HepG2 (cell line): Measurements from ENCODE around the gene AMZ2. TPM values are rescaled to one million over a fixed set of nuclear protein-coding genes. Genes with fewer than 3 reads are reported as not detected.

Experiments used
- CREBL2 ChIP-seq: sonication (generic); formaldehyde crosslinking; IDR thresholded peaks from 2 replicates; pipeline ENCODE4 v1.8.1; 2023; ENCODE audit warnings: missing genetic modification reagents, mild to moderate bottlenecking, borderline replicate concordance
- EP300 ChIP-seq, 3 experiments: sonication (generic) in 1 of 3; formaldehyde crosslinking in 1 of 3; IDR thresholded peaks; 2 replicates each; pipeline versions ENCODE4 v1.5.1 to v1.6.1; 2011 to 2020; ENCODE audit warnings: low read depth in 2 of 3, low read length in 2 of 3, borderline replicate concordance in 1 of 3, improper control_type of control experiment in 1 of 3, mild to moderate bottlenecking in 1 of 3, missing genetic modification reagents in 1 of 3, moderate library complexity in 1 of 3
- GATA4 ChIP-seq: sonication (generic); IDR thresholded peaks from 2 replicates; pipeline ENCODE4 v1.6.1; 2016; ENCODE audit warnings: antibody characterized with exemption, low read depth, borderline replicate concordance
- HNRNPLL ChIP-seq: fragments of 200-400 bp; formaldehyde crosslinking; IDR thresholded peaks from 2 replicates; pipeline ENCODE4 v1.6.1; 2017; ENCODE audit warnings: mild to moderate bottlenecking, low read depth, low read length; ENCODE audit not compliant: poor library complexity, severe bottlenecking
- MIER3 ChIP-seq: IDR thresholded peaks from 2 replicates; pipeline ENCODE4 v1.6.1; 2016; ENCODE audit warnings: missing compliant biosample characterization, borderline replicate concordance
- MYC ChIP-seq: sonication (generic); formaldehyde crosslinking; IDR thresholded peaks from 2 replicates; pipeline ENCODE4 v1.9.0; 2021; ENCODE audit warnings: missing genetic modification reagents, borderline replicate concordance
- THYN1 ChIP-seq: sonication (generic); formaldehyde crosslinking; IDR thresholded peaks from 2 replicates; pipeline ENCODE4 v1.8.1; 2023; ENCODE audit warnings: low read depth, mild to moderate bottlenecking, moderate library complexity, missing genetic modification reagents, borderline replicate concordance
- XRCC5 ChIP-seq: fragments of 200-400 bp; formaldehyde crosslinking; optimal IDR thresholded peaks from 2 replicates; pipeline ENCODE3; 2017; ENCODE audit warnings: mild to moderate bottlenecking, low read length
- YEATS2 ChIP-seq: sonication (generic); formaldehyde crosslinking; IDR thresholded peaks from 2 replicates; pipeline ENCODE4 v1.4.0; 2020; ENCODE audit warnings: missing genetic modification reagents, borderline replicate concordance
- ZBTB2 ChIP-seq: sonication (generic); formaldehyde crosslinking; IDR thresholded peaks from 2 replicates; pipeline ENCODE4 v1.8.0; 2022; ENCODE audit warnings: low read depth, missing genetic modification reagents
- ZFP90 ChIP-seq: sonication (generic); formaldehyde crosslinking; IDR thresholded peaks from 2 replicates; pipeline ENCODE4 v1.8.0; 2022; ENCODE audit warnings: missing genetic modification reagents, mild to moderate bottlenecking, inconsistent platforms, borderline replicate concordance
- ZMAT5 ChIP-seq: sonication (generic); formaldehyde crosslinking; IDR thresholded peaks from 2 replicates; pipeline ENCODE4 v1.5.0; 2020; ENCODE audit warnings: mild to moderate bottlenecking, low read depth, missing genetic modification reagents, borderline replicate concordance
- ZNF121 ChIP-seq: sonication (generic); formaldehyde crosslinking; IDR thresholded peaks from 2 replicates; pipeline ENCODE4 v1.5.0; 2020; ENCODE audit warnings: mild to moderate bottlenecking, missing genetic modification reagents
- ZNF17 ChIP-seq: sonication (generic); formaldehyde crosslinking; IDR thresholded peaks from 2 replicates; pipeline ENCODE4 v1.5.0; 2020; ENCODE audit warnings: mild to moderate bottlenecking, missing genetic modification reagents
- ZNF605 ChIP-seq: sonication (generic); formaldehyde crosslinking; IDR thresholded peaks from 2 replicates; pipeline ENCODE4 v1.8.0; 2022; ENCODE audit warnings: mild to moderate bottlenecking, missing genetic modification reagents
- ZNF883 ChIP-seq: sonication (generic); formaldehyde crosslinking; IDR thresholded peaks from 2 replicates; pipeline ENCODE4 v1.5.1; 2020; ENCODE audit warnings: mild to moderate bottlenecking, missing genetic modification reagents; ENCODE audit errors: not compliant biosample characterization
- polyA plus RNA-seq, 8 experiments: library from polyadenylated mRNA; depleted of rRNA in 3 of 8; stranded (reverse) in 7 of 8; unstranded in 1 of 8; fragments of >200 nt; fragmentation: Illumina TruSeq in 4 of 8; extraction: Trizol in 4 of 8; gene quantifications; 2 replicates each; pipeline versions ENCODE4 v1.2.1 to v1.2.3, GENCODE V29; 2011 to 2016; ENCODE audit warnings: low read depth in 4 of 8, missing spikeins in 1 of 8, mixed read lengths in 1 of 8; ENCODE audit not compliant: insufficient read depth in 1 of 8
- total RNA-seq, 5 experiments: library from RNA; depleted of rRNA; stranded (reverse); fragments of >200 nt; fragmentation: Illumina TruSeq; extraction: Trizol; gene quantifications; 2 replicates each; pipeline ENCODE4 v1.2.3, GENCODE V29; 2016; ENCODE audit warnings: low read depth in 1 of 5
- TF ChIP-seq, protein P1 (sequence below): sonication (generic); formaldehyde crosslinking; IDR thresholded peaks from 2 replicates; pipeline ENCODE4 v1.5.1; 2020; ENCODE audit warnings: mild to moderate bottlenecking, missing genetic modification reagents, moderate library complexity
- TF ChIP-seq, protein P2 (sequence below): sonication (generic); formaldehyde crosslinking; conservative IDR thresholded peaks from 2 replicates; pipeline ENCODE4 v1.4.0; 2020; ENCODE audit warnings: missing genetic modification reagents
- TF ChIP-seq, protein P3 (sequence below): sonication (generic); formaldehyde crosslinking; IDR thresholded peaks from 2 replicates; pipeline ENCODE4 v1.8.1; 2023; ENCODE audit warnings: mild to moderate bottlenecking, missing genetic modification reagents

Gene AMZ2
- total and polyA plus RNA-seq, 2 of the 13 experiments (the other 11 are each of a cell fraction or from before 2014, with no cell fraction given), result 86.9 to 90.2 TPM

DNA sequence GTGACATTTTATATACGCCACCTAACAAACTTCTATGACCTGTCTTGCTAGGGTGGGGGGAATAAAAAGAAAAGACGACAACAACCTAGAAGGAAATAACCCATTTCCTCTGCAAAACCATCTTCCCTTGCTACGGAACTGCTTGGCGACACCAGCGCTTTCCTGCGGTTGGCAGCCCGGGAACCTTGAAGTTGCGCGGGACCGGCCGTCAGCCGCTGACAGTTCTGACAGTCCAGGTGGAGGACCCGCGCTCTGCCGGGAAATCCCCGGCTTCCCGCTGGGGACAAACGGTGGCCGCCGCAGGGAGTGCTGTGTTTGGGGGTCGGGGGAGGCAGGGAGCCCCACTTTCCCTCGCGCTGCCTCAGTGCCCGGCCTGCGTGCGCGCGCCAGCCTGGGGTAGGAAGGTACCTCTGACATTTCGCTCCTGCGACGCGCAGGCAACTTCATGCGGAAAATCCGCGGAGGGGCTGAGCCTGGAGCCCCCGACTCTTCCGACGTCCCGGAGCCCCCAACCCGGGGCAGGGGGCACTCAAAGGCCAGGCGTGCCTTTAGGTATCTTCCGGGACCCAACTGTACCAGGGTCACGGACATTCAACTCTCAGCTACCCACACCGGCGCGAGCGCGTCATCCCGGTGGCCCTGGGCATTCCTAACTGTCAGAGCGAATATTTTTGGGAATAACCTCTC lies 42.6 kb downstream of the AMZ2 start (continued):
- TF ChIP-seq, protein P1, sequence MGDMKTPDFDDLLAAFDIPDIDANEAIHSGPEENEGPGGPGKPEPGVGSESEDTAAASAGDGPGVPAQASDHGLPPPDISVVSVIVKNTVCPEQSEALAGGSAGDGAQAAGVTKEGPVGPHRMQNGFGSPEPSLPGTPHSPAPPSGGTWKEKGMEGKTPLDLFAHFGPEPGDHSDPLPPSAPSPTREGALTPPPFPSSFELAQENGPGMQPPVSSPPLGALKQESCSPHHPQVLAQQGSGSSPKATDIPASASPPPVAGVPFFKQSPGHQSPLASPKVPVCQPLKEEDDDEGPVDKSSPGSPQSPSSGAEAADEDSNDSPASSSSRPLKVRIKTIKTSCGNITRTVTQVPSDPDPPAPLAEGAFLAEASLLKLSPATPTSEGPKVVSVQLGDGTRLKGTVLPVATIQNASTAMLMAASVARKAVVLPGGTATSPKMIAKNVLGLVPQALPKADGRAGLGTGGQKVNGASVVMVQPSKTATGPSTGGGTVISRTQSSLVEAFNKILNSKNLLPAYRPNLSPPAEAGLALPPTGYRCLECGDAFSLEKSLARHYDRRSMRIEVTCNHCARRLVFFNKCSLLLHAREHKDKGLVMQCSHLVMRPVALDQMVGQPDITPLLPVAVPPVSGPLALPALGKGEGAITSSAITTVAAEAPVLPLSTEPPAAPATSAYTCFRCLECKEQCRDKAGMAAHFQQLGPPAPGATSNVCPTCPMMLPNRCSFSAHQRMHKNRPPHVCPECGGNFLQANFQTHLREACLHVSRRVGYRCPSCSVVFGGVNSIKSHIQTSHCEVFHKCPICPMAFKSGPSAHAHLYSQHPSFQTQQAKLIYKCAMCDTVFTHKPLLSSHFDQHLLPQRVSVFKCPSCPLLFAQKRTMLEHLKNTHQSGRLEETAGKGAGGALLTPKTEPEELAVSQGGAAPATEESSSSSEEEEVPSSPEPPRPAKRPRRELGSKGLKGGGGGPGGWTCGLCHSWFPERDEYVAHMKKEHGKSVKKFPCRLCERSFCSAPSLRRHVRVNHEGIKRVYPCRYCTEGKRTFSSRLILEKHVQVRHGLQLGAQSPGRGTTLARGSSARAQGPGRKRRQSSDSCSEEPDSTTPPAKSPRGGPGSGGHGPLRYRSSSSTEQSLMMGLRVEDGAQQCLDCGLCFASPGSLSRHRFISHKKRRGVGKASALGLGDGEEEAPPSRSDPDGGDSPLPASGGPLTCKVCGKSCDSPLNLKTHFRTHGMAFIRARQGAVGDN (CRISPR knock-in tag), result peak; percentile 90
- TF ChIP-seq EP300 (IDR thresholded peaks at IDR 0.05; ENCODE audit: low read depth in 2 of 2, low read length in 2 of 2) (no peak), EP300 (CRISPR knock-in tag; IDR thresholded peaks at IDR 0.05; ENCODE audit: borderline replicate concordance) (no peak), ZMAT5 (CRISPR knock-in tag) (0 out of 2 replicates have a peak, but pooled peaks have one; percentile 50), ZNF605 (CRISPR knock-in tag) (peak; percentile 31; the same call in 1 of the 2 replicates), CREBL2 (CRISPR knock-in tag) (0 out of 2 replicates have a peak, but pooled peaks have one; percentile 44), THYN1 (CRISPR knock-in tag) (0 out of 2 replicates have a peak, but pooled peaks have one; percentile 9), MYC (peak; percentile 44; the same call in 1 of the 2 replicates), HNRNPLL (peak; percentile 67), MIER3 (CRISPR knock-in tag) (no peak), XRCC5 (peak; percentile 19), ZNF883 (CRISPR knock-in tag) (peak; percentile 71), YEATS2 (CRISPR knock-in tag) (no peak), ZNF17 (CRISPR knock-in tag) (no peak), ZFP90 (CRISPR knock-in tag) (peak; percentile 65; the same call in 1 of the 2 replicates), ZBTB2 (CRISPR knock-in tag) (peak; percentile 45; the same call in 1 of the 2 replicates), ZNF121 (CRISPR knock-in tag) (no peak; the same call in 1 of the 2 replicates), GATA4 (no peak)
- TF ChIP-seq, protein P2, sequence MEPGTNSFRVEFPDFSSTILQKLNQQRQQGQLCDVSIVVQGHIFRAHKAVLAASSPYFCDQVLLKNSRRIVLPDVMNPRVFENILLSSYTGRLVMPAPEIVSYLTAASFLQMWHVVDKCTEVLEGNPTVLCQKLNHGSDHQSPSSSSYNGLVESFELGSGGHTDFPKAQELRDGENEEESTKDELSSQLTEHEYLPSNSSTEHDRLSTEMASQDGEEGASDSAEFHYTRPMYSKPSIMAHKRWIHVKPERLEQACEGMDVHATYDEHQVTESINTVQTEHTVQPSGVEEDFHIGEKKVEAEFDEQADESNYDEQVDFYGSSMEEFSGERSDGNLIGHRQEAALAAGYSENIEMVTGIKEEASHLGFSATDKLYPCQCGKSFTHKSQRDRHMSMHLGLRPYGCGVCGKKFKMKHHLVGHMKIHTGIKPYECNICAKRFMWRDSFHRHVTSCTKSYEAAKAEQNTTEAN (CRISPR knock-in tag), result peak; percentile 51; the same call in 1 of the 2 replicates
- TF ChIP-seq, protein P3, sequence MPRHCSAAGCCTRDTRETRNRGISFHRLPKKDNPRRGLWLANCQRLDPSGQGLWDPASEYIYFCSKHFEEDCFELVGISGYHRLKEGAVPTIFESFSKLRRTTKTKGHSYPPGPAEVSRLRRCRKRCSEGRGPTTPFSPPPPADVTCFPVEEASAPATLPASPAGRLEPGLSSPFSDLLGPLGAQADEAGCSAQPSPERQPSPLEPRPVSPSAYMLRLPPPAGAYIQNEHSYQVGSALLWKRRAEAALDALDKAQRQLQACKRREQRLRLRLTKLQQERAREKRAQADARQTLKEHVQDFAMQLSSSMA, result 0 out of 2 replicates have a peak, but pooled peaks have one; percentile 29
